OCI-LY1 (cell line): ENCODE results near the gene SPATA21.

Source experiments
- CTCF ChIP-seq: fragments of 200-600 bp; sonication (generic), shearing (Covaris generic); IDR thresholded peaks from 2 replicates; pipeline ENCODE4 v1.5.1; 2017; ENCODE audit warnings: mild to moderate bottlenecking, antibody characterized with exemption, low read length, moderate library complexity, mixed read lengths
- EZH2 ChIP-seq: fragments of 200-600 bp; sonication (generic), shearing (Covaris generic); IDR thresholded peaks from 2 replicates; pipeline ENCODE4 v1.8.0; 2017; ENCODE audit warnings: borderline replicate concordance, mixed run types, mild to moderate bottlenecking, antibody characterized with exemption, low read length, moderate library complexity, mixed read lengths

DNA sequence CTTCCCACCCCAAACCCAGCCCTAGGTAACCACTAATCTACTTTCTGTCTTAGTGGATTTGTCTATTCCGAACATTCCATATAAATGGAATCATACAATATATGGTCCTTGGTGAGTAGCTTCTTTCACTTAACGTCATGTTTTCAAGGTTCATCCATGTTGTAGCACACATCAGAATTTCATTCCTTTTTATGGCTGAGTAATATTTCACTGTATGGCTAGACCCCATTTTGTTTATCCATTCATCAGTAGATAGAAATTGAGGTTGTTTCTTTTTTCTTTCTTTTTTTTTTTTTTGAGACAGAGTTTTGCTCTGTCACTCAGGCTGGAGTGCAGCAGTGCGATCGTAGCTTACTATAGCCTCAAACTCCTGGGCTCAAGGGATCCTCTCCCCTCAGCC lies 3.2 kb downstream of the SPATA21 start:
- TF ChIP-seq CTCF (no peak), EZH2 (no peak)
